ENCODE measurements around the gene CCL16.

DNA sequence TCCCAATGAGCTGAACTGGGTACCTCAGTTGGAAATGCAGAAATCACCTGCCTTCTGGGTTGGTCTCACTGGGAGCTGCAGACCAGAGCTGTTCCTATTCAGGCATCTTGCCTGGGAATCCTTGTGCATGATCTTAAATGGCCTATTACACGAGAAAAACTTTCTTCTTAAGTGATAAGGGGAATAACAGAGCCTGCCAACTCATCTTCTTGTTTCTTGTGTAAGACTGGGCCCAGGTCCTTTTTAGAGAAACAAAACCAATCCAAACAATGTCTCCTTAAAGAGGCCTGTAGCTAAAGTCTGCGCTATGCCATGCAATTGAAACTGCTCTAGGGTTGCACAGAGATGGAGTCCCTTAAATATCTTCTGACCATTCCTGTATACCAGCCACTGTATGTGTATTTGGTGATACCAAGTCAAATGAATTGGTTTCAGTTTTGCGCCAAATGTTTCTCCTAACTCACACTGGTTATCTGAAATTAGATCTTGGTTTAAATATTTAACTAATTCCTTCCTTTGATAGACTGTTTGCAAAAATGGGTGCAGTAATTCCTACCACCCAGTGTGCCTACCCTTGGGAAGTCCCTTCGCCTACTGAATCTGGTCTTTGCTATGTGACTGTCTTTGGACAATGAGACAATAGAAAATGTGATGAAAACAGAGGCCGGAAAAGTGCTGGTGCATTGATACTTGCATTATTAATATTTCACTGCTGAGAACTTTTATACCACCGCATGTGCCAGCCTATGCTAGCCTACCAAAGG is 43.0 kb upstream of the CCL16 start:
- TF ChIP-seq POLR2AphosphoS5 (IDR thresholded peaks at IDR 0.05; ENCODE audit: low read depth, low read length) (no peak), POLR2A (IDR thresholded peaks at IDR 0.05; ENCODE audit: low read depth, low read length) (no peak), TAF1 (IDR thresholded peaks at IDR 0.05; ENCODE audit: borderline replicate concordance, low read depth, low read length) (no peak)

Measured in GM12892 (cell line).